GM23338 (cell line): ENCODE measurements around the gene ACTA2. TPM values are rescaled to one million over a fixed set of nuclear protein-coding genes. Genes with fewer than 3 reads are reported as not detected.

Source experiments
- ATAC-seq: fragments of 200-7000 bp; cut with Tn5 transposase; 3 replicates; pipeline ENCODE4 v1.9.1; 2020
- DNase-seq: peaks from one replicate; pipeline ENCODE4 v3.0.0-alpha.2; 2015; ENCODE audit warnings: low spot score
- H2AFZ ChIP-seq: fragments of 200-600 bp; sonication (generic); 2 replicates; pipeline ENCODE4 v1.8.0; 2016; ENCODE audit warnings: antibody characterized with exemption, mild to moderate bottlenecking, moderate library complexity
- H3F3A ChIP-seq: fragments of 200-600 bp; sonication (generic); replicated peaks from 2 replicates; pipeline ENCODE4 v1.8.0; 2017; ENCODE audit warnings: antibody characterized with exemption, mixed run types, low read depth
- H3K27ac ChIP-seq: fragments of 200-600 bp; sonication (generic); 2 replicates; pipeline ENCODE4 v1.6.1; 2016; ENCODE audit warnings: low read depth
- H3K27me3 ChIP-seq: fragments of 200-600 bp; sonication (generic); 2 replicates; pipeline ENCODE4 v1.8.0; 2016; ENCODE audit warnings: mild to moderate bottlenecking, mixed run types, moderate library complexity; ENCODE audit not compliant: insufficient read depth
- H3K36me3 ChIP-seq: fragments of 200-600 bp; sonication (generic); 2 replicates; pipeline ENCODE4 v1.8.0; 2016; ENCODE audit warnings: mild to moderate bottlenecking; ENCODE audit not compliant: insufficient read depth
- H3K4me1 ChIP-seq: fragments of 200-600 bp; sonication (generic); 2 replicates; pipeline ENCODE4 v1.8.0; 2016; ENCODE audit warnings: mild to moderate bottlenecking, moderate library complexity; ENCODE audit not compliant: insufficient read depth
- H3K4me2 ChIP-seq: fragments of 200-600 bp; sonication (generic); 2 replicates; pipeline ENCODE4 v1.7.1; 2017; ENCODE audit warnings: mixed run types
- H3K4me3 ChIP-seq: fragments of 200-600 bp; sonication (generic); 2 replicates; pipeline ENCODE4 v1.6.1; 2016; ENCODE audit warnings: mixed run types
- H3K79me2 ChIP-seq: fragments of 200-600 bp; sonication (generic); replicated peaks from 2 replicates; pipeline ENCODE4 v1.8.0; 2017; ENCODE audit warnings: mild to moderate bottlenecking; ENCODE audit not compliant: insufficient read depth
- H3K9me2 ChIP-seq: fragments of 200-600 bp; sonication (generic); 2 replicates; pipeline ENCODE4 v1.8.0; 2017; ENCODE audit not compliant: insufficient read depth
- H4K20me1 ChIP-seq: fragments of 200-600 bp; sonication (generic); replicated peaks from 2 replicates; pipeline ENCODE4 v1.8.0; 2017; ENCODE audit warnings: mild to moderate bottlenecking; ENCODE audit not compliant: insufficient read depth
- H3K27ac Mint-ChIP-seq: 2 replicates; pipeline ENCODE4 v1.8.0; 2020; ENCODE audit warnings: inconsistent platforms, mild to moderate bottlenecking, moderate library complexity, mixed read lengths
- H3K27me3 Mint-ChIP-seq: 3 replicates; pipeline ENCODE4 v1.8.0; 2022; ENCODE audit warnings: low read depth, mild to moderate bottlenecking, moderate library complexity, mixed read lengths, inconsistent platforms; ENCODE audit not compliant: insufficient read depth, poor library complexity
- H3K36me3 Mint-ChIP-seq: 3 replicates; pipeline ENCODE4 v1.8.0; 2021; ENCODE audit warnings: low read depth, mild to moderate bottlenecking, inconsistent platforms, moderate library complexity, mixed read lengths
- H3K4me1 Mint-ChIP-seq: 3 replicates; pipeline ENCODE4 v1.8.0; 2020; ENCODE audit warnings: mild to moderate bottlenecking, inconsistent platforms, mixed read lengths
- H3K4me3 Mint-ChIP-seq: 3 replicates; pipeline ENCODE4 v1.8.0; 2021; ENCODE audit warnings: moderate library complexity, mild to moderate bottlenecking, inconsistent platforms, mixed read lengths
- H3K9me3 Mint-ChIP-seq: 3 replicates; pipeline ENCODE4 v1.8.0; 2020; ENCODE audit warnings: moderate library complexity, mild to moderate bottlenecking, inconsistent platforms, mixed read lengths
- CREB1 ChIP-seq: fragments of 250-450 bp; sonication (Bioruptor Pico); IDR thresholded peaks from 2 replicates; pipeline ENCODE4 v1.5.0; 2020; ENCODE audit warnings: low read depth, mild to moderate bottlenecking, moderate library complexity
- EZH2 ChIP-seq: fragments of 200-600 bp; sonication (generic); IDR thresholded peaks from one replicate; pipeline ENCODE4 v1.8.0; 2017; ENCODE audit warnings: antibody characterized with exemption, mild to moderate bottlenecking, low read depth; ENCODE audit not compliant: unreplicated experiment
- EZH2phosphoT487 ChIP-seq: fragments of 200-600 bp; sonication (generic); IDR thresholded peaks from one replicate; pipeline ENCODE4 v1.8.1; 2018; ENCODE audit warnings: antibody characterized with exemption; ENCODE audit not compliant: unreplicated experiment
- JUNB ChIP-seq: IDR thresholded peaks from one replicate; pipeline ENCODE4 v1.6.1; 2016; ENCODE audit warnings: antibody characterized with exemption; ENCODE audit not compliant: unreplicated experiment
- NANOG ChIP-seq: IDR thresholded peaks from 2 replicates; pipeline ENCODE4 v1.6.1; 2016; ENCODE audit warnings: antibody characterized with exemption, borderline replicate concordance
- POLR2AphosphoS5 ChIP-seq: IDR thresholded peaks from 2 replicates; pipeline ENCODE4 v1.6.1; 2016; ENCODE audit warnings: antibody characterized with exemption, low read depth
- REST ChIP-seq: IDR thresholded peaks from one replicate; pipeline ENCODE4 v1.6.1; 2018; ENCODE audit warnings: antibody characterized with exemption; ENCODE audit not compliant: unreplicated experiment
- STAT1 ChIP-seq: IDR thresholded peaks from one replicate; pipeline ENCODE4 v1.6.1; 2016; ENCODE audit warnings: antibody characterized with exemption; ENCODE audit not compliant: unreplicated experiment
- ZNF114 ChIP-seq: fragments of 250-450 bp; sonication (Bioruptor Pico); IDR thresholded peaks from 2 replicates; pipeline ENCODE4 v1.5.0; 2020; ENCODE audit warnings: mild to moderate bottlenecking, moderate library complexity
- ZNF331 ChIP-seq: fragments of 250-450 bp; sonication (Bioruptor Pico); IDR thresholded peaks from 2 replicates; pipeline ENCODE4 v1.5.0; 2020; ENCODE audit warnings: low read depth, mild to moderate bottlenecking, moderate library complexity
- ZNF462 ChIP-seq: fragments of 250-450 bp; sonication (Bioruptor Pico); IDR thresholded peaks from 2 replicates; pipeline ENCODE4 v1.5.0; 2020; ENCODE audit warnings: mild to moderate bottlenecking, moderate library complexity
- polyA plus RNA-seq: library from polyadenylated mRNA; unstranded; fragments of >200 nt; fragmentation: Nextera tagmentation; extraction: Ambion mirVana; gene quantifications from 2 replicates; pipeline ENCODE4 v1.2.1, GENCODE V29; 2016
- total RNA-seq: library from RNA; depleted of rRNA; stranded (reverse); fragments of >200 nt; shearing (Covaris generic); gene quantifications from 2 replicates; pipeline ENCODE4 v1.2.3, GENCODE V29; 2014
- TF ChIP-seq, protein P1 (sequence below): IDR thresholded peaks from 2 replicates; pipeline ENCODE4 v1.6.1; 2016; ENCODE audit warnings: antibody characterized with exemption

The ACTA2 gene
- total and polyA plus RNA-seq, 2 experiments from 2014 or later, result 3.4 to 9.4 TPM

DNA sequence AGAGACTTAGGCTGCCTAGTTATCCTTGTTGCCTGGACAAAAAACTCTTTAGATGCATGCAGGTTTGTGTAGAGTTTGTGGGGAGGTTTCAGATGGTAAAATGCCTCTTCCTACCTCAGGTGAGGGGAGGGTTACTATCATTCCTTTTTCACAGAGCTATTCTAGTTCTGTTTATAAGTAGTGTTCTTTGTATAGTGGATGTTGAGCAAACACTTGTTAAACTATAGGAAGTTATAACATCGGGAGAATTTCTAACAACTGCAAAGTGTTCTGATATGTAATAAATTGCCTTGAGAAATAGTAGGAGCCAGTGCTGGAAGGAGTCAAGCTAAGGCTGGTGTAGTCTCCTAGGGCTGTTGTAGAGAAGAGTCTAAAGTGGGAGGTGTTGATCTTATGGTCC lies 31.4 kb upstream of the ACTA2 start (continued):
- TF ChIP-seq, protein P1, sequence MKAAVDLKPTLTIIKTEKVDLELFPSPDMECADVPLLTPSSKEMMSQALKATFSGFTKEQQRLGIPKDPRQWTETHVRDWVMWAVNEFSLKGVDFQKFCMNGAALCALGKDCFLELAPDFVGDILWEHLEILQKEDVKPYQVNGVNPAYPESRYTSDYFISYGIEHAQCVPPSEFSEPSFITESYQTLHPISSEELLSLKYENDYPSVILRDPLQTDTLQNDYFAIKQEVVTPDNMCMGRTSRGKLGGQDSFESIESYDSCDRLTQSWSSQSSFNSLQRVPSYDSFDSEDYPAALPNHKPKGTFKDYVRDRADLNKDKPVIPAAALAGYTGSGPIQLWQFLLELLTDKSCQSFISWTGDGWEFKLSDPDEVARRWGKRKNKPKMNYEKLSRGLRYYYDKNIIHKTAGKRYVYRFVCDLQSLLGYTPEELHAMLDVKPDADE, result no peak
- TF ChIP-seq ZNF114 (CRISPR knock-in tag) (no peak), CREB1 (CRISPR knock-in tag) (no peak), ZNF331 (CRISPR knock-in tag) (no peak), EZH2 (no peak), STAT1 (no peak), JUNB (no peak), REST (no peak), POLR2AphosphoS5 (no peak), NANOG (no peak), EZH2phosphoT487 (no peak)

DNA sequence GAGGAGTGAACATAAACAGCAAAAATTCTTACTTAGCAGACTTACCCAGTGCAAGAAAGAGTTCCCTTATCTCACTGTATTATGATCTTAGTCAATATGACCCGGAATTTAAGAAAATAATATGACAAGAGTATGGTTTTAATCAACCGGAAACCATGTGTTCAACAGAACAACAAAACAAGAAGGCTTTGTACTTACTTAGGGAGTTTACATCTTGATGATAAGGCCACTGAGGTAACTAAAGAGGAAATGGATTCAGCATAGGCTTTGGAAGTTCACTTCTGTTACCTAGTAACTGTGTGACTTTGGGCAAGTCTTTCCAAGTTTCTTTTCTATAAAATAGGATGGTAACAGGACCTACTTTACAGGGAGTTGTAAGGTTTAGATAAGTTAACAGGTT lies 30.6 kb upstream of the ACTA2 start:
- Histone ChIP-seq H4K20me1 (no peaks in the 10 kb centered on the region), H3K27me3 (no peaks in the 10 kb centered on the region), H3K27ac (no peak overlapping the region), H2AFZ (no peak overlapping the region), H3K4me1 (no peaks in the 10 kb centered on the region), H3K9me2 (no peaks in the 10 kb centered on the region), H3K4me2 (no peak overlapping the region), H3F3A (no peaks in the 10 kb centered on the region), H3K4me3 (no peak overlapping the region), H3K36me3 (no peaks in the 10 kb centered on the region), H3K79me2 (no peaks in the 10 kb centered on the region)
- Mint-ChIP-seq H3K27ac (no peak overlapping the region), H3K27me3 (peaks cover 2% of the 10 kb centered on the region), H3K4me1 (peaks cover 10% of the 10 kb centered on the region; the same call in 2 of the 3 replicates), H3K36me3 (no peaks in the 10 kb centered on the region), H3K9me3 (no peaks in the 10 kb centered on the region), H3K4me3 (no peak overlapping the region)
- ATAC-seq (no peak), DNase-seq (no peak)
- TF ChIP-seq POLR2AphosphoS5, result no peak
- no peak for TF ChIP-seq ZNF462 (CRISPR knock-in tag)
- TF ChIP-seq, protein P1, result no peak
- no peak for TF ChIP-seq STAT1
- TF ChIP-seq CREB1 (CRISPR knock-in tag), result no peak
